NCI-H1048 (cell line): Measurements from ENCODE around the gene TBC1D22A.
"Not testable (repeated sequence)": the region's sequence is repeated elsewhere in the genome, so short reads cannot be mapped to it uniquely, and the experiment has no call there.

ENCODE experiments used
- DNase-seq: peaks from one replicate; lab custom pipeline; 2025; lab: John Stamatoyannopoulos, UW

The TBC1D22A gene

GRCh38 chr22:46972901-46973831 is 210.7 kb downstream of the TBC1D22A start:
- DNase-seq, result no peak

- DNase-seq, result no peak
Measured at GRCh38 chr22:46974077-46974476, 211.6 kb downstream of the TBC1D22A start.

DNA sequence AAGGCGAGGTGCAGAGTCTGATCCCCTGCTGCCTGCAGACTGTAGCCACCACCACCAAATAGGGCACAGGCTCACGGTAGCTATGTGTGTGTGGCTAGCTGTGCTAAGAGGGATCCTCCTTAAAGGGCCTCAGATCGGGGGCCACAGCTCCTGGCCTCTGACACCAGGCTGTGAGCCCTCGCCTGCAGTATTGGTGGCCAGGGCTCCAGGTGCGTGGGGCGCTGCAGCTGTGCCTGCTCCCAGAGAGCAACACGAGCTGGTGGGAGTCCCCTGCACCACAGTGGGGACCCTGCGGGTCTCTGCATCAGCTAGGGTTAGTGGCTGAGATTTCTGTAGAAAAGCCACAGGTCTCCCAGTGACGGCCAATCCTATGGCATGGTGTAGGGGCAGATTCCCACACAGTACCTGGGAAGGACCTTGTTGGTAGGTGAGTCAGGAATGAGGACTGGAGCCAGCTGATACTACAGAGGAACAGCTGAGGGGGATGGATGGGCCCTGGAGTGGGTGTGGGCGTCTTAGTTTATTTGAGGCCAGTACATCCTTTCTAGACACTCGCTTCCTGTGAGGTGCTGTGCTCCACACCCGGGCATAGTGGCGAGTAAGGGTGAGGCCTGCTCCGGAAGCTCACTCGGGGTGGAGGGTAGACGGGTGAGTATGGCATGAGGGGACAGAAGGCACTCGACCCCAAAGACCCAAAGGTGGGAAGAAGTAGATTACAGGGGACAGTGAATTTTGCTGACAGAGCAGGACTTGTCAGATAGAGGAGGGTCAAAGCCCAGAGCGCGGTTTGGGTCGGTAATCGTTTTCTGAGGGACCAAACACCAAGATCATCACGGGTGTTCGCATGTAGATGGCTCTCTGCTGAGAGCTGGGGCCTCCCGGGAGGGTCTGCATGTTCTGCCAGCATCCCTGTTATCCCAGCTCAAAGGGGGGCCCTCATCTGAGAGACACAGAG is 212.5 kb downstream of the TBC1D22A start:
- no peak for DNase-seq

DNA sequence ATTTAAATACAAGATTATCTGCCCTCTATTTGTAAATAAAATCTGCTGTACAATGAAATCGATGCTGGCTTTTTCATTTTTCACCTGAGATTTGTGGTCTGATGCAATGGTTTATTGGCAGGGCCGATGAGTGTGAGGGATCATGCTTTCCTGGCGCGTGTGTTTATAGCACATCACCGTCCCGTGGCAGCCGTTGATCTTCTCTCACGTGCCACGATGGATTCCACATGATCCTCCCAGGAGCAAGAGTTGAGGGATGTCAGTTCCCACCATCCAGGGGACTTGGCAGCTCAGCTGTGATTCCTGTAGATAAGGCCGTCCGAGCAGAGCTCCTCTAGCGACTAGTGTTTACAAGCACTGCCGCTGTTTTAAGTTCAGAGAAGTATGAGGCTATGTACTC is 213.7 kb downstream of the TBC1D22A start:
- no peak for DNase-seq

- no peak for DNase-seq
Measured at GRCh38 chr22:46976598-46976997, 214.1 kb downstream of the TBC1D22A start.

DNA sequence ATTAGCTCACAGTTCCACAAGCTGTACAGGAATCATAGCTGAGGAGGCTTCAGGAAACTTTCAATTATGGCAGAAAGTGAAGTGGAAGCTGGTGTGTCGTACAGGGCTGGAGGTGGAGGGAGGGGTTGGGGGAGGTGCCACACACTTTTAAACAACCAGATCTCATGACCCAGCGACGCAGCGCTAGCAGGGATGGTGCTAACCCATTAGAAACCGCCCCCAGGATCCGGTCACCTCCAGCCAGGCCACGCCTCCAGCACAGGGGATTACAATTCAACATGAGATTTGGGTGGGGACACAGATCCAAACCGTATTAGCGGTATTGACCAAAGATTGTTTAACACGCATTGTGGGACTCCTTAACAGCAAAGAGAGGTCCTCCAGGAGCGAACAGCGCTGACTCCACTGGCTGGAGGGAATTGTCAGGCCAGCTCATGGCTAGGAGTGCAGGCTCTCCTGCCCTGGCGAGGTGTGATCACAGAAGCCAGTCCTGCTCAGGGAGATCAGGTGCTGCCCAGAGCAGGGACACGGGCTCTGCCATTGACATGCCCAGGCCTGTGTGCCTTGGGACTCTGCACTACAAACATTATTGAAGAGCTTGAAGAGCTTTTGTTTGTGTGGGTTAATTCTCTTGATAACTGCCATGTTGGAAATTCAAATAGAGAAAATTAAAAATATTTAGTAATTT is 215.3 kb downstream of the TBC1D22A start:
- DNase-seq, result no peak

DNA sequence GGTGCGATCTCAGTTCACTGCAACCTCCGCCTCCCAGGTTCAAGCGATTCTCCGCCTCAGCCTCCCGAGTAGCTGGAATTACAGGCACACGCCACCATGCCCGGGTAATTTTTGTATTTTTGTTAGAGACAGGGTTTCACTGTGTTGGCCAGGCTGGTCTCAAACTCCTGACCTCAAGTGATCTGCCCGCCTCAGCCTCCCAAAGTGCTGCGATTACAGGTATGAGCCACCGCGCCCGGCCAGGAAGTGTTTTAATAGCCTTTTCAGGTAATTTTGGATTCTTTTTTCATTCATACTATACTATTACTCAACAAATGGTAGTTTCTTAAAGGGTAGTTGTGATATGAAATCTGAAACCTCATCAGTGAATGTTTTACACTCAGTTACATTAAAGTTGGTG is 216.2 kb downstream of the TBC1D22A start:
- not testable (repeated sequence) for DNase-seq

- no peak for DNase-seq
Measured at GRCh38 chr22:46979506-46979905, 217.1 kb downstream of the TBC1D22A start.

- DNase-seq, result no peak
Measured at GRCh38 chr22:46980392-46980791, 217.9 kb downstream of the TBC1D22A start.

GRCh38 chr22:46982635-46983034 is 220.2 kb downstream of the TBC1D22A start:
- no peak for DNase-seq

DNA sequence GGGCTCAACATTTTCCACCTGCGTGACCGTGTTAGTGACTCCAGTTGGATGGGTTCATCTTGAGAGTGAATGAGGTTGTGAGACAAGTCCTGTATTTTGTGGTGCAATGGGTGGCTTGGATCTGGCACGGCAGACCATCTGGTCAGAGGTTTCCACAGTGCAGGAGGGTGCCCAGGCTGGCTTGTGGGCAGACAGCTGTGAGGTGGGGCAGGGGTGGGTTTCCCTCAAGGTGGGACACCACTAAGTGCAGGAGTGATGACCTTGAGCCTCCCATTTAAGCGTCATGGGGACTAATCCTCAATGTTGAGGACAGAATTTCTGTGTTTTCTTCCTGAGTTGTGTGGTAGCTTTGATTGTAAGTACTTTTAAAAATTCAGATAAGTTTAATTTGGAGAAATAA is 220.6 kb downstream of the TBC1D22A start:
- no peak for DNase-seq

DNA sequence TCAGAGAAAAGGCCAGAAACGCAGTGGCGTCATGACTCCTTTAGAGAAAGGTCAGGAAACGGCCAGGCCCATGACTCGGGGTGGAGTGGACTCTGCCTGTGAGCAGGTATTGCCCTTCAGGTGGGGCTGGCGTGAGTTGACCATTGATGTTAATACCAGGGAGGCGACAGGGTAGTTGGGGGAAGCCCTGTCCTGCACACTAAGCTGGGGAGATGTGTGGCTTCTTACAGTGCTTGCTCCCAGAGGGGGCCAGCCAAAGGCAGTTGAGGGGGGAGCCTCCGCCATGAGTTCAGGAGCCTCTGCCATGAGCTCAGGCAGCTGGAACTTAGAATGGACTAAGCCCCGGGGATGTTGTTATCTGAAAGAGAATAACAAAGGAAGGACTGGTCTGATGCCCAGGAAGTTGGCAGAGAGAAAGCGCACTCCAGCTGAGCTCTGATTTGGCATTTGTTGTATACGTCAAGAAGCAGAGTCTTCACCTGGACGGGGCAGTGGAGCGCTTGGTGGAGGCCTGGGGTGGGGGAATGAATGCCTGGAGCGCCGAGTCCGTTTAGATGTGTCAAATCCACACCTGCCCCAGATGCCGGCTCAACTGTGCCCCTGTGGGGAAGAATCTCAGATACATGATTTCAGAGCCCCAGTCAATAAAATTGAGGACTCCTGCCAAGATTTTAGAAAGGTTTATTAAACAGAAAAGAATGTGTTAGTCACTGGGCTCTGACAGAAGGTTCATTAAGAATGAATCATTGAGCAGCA is 222.5 kb downstream of the TBC1D22A start:
- no peak for DNase-seq

DNA sequence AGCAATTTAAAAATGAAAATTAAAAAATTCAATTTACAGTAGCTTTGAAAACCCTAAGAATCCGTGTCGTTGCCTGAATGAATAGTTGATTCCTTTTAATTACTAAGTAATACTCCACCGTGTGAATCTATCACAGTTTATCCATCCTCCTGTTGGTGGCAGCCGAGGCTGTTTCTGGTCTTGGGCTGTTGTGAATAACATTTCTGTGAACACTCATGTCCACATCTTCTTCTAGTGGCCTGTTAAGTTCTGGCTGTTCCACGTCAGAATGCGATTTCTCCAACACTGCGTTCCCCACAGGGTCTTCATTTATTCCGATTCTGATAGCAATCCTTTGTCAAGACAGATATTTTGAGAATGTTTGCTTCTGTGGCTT is 223.0 kb downstream of the TBC1D22A start:
- DNase-seq, result no peak

- no peak for DNase-seq
Measured at GRCh38 chr22:46986788-46987187, 224.3 kb downstream of the TBC1D22A start.

GRCh38 chr22:46990937-46991550 is 228.6 kb downstream of the TBC1D22A start:
- no peak for DNase-seq

GRCh38 chr22:46991666-46992065 is 229.2 kb downstream of the TBC1D22A start:
- no peak for DNase-seq

- DNase-seq, result no peak
Measured at GRCh38 chr22:46992121-46992731, 229.8 kb downstream of the TBC1D22A start.

DNA sequence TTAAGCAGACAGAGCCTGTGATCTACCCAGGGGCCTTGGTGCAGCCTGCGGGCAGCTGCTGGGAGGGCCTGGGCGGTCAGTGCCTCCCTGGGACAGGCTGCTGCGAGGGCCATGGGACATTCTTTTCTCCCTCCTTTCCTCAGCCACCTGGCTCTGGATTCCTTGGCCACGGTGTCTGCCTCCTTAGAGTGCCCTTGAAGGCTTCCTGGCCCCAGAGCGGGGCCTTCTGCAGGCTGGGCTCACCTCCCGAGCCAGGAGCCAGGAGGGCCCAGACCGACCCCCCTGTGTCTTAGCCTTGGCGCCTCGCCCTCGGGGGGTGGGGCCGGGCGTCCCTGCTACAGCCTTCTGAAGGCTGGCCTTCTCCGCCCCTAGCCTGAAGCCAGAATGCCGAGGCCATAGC is 231.2 kb downstream of the TBC1D22A start:
- DNase-seq, result no peak

- DNase-seq, result no peak
Measured at GRCh38 chr22:46994265-46994664, 231.8 kb downstream of the TBC1D22A start.

- DNase-seq, result no peak
Measured at GRCh38 chr22:46994983-46995382, 232.5 kb downstream of the TBC1D22A start.
